Measurements from ENCODE around the gene MYOD1. TPM values are rescaled to one million over a fixed set of nuclear protein-coding genes. Genes with fewer than 3 reads are reported as not detected.

MYOD1 gene
- total and polyA plus RNA-seq, 12 donors = not detected

DNA sequence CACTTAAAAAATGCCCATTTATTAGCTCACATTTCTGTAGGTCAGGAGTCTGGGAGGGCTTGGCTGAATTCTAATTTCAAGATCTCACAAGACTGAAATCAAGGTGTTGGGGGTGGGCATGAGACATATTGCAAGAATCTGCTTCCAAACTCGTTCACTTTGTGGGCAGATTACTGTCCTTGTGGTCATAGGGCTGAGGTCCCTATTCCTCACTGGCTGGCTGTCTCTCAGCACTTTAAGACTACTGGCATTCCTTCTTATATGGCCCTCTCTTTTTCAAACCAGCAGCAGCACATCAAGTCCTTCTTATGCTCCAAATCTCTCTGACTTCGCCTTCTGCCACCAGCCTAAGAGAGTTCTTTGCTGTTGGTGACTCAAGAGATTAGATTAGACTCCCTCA, 27.8 kb upstream of the MYOD1 start:
- Histone ChIP-seq H3K27me3 (peaks cover 21% of the 10 kb centered on the region), H3K27ac (no peak overlapping the region), H3K36me3 (replicated peaks in 1 of 2) (no peaks in the 10 kb centered on the region), H3K9me3 (replicated peaks in 1 of 3) (no peaks in the 10 kb centered on the region), H3K4me1 (replicated peaks in 1 of 2) (no peaks in the 10 kb centered on the region), H3K4me3 (no peak overlapping the region)
- no peak for DNase-seq
- intact Hi-C loops (cut with DNase I) = no loop called here
- TF ChIP-seq POLR2A (IDR thresholded peaks at IDR 0.05) = no peak
- WGBS, 4 donors = 33 to 60% (median 49%) methylated on average over 2 of the region's 2 CpGs

- H3K4me1 ChIP-seq (replicated peaks in 1 of 2) = no peaks in the 10 kb centered on the region
- WGBS, 4 donors = 55 to 64% (median 58%) methylated on average over 9 to 10 of the region's 10 CpGs
These were observed 27.4 kb upstream of the MYOD1 start for GRCh38 chr11:17691976-17692375.

GRCh38 chr11:17692931-17693330, 26.4 kb upstream of the MYOD1 start:
- Histone ChIP-seq H3K4me3 (no peak overlapping the region), H3K27ac (no peak overlapping the region), H3K27me3 (peaks cover 28% of the 10 kb centered on the region), H3K36me3 (replicated peaks in 1 of 2) (no peaks in the 10 kb centered on the region), H3K4me1 (replicated peaks in 1 of 2) (no peaks in the 10 kb centered on the region), H3K9me3 (replicated peaks in 1 of 3) (no peaks in the 10 kb centered on the region)
- no peak for DNase-seq
- TF ChIP-seq, protein P1, sequence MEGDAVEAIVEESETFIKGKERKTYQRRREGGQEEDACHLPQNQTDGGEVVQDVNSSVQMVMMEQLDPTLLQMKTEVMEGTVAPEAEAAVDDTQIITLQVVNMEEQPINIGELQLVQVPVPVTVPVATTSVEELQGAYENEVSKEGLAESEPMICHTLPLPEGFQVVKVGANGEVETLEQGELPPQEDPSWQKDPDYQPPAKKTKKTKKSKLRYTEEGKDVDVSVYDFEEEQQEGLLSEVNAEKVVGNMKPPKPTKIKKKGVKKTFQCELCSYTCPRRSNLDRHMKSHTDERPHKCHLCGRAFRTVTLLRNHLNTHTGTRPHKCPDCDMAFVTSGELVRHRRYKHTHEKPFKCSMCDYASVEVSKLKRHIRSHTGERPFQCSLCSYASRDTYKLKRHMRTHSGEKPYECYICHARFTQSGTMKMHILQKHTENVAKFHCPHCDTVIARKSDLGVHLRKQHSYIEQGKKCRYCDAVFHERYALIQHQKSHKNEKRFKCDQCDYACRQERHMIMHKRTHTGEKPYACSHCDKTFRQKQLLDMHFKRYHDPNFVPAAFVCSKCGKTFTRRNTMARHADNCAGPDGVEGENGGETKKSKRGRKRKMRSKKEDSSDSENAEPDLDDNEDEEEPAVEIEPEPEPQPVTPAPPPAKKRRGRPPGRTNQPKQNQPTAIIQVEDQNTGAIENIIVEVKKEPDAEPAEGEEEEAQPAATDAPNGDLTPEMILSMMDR (IDR thresholded peaks at IDR 0.05) = no peak
- no peak for TF ChIP-seq POLR2A (IDR thresholded peaks at IDR 0.05)
- 60 to 69% (median 65%) methylated on average over 7 of the region's 7 CpGs for WGBS, 4 donors
- intact Hi-C loops (cut with DNase I) = no loop called here

More at GRCh38 chr11:17691976-17692375, 27.4 kb upstream of the MYOD1 start:
- H3K4me3 ChIP-seq = no peak overlapping the region
- no peak for DNase-seq
- no peak for TF ChIP-seq POLR2A (IDR thresholded peaks at IDR 0.05)
- TF ChIP-seq, protein P1 (IDR thresholded peaks at IDR 0.05) = no peak
- no peak overlapping the region for H3K27ac ChIP-seq
- no peaks in the 10 kb centered on the region for H3K9me3 ChIP-seq (replicated peaks in 1 of 3)
- peaks cover 25% of the 10 kb centered on the region for H3K27me3 ChIP-seq
- intact Hi-C loops (cut with DNase I) = no loop called here
- H3K36me3 ChIP-seq (replicated peaks in 1 of 2) = no peaks in the 10 kb centered on the region

- H3K4me1 ChIP-seq (replicated peaks in 1 of 2) = no peaks in the 10 kb centered on the region
- intact Hi-C loops (cut with DNase I) = no loop called here
- H3K27me3 ChIP-seq = peaks cover 28% of the 10 kb centered on the region
- no peaks in the 10 kb centered on the region for H3K36me3 ChIP-seq (replicated peaks in 1 of 2)
- TF ChIP-seq, protein P1 (IDR thresholded peaks at IDR 0.05) = no peak
- TF ChIP-seq POLR2A (IDR thresholded peaks at IDR 0.05) = no peak
- DNase-seq = no peak
- no peak overlapping the region for H3K27ac ChIP-seq
- 67 to 72% (median 70%) methylated on average over 4 of the region's 4 CpGs for WGBS, 4 donors
- no peaks in the 10 kb centered on the region for H3K9me3 ChIP-seq (replicated peaks in 1 of 3)
- H3K4me3 ChIP-seq = no peak overlapping the region
These were observed 25.8 kb upstream of the MYOD1 start for GRCh38 chr11:17693531-17693930.

DNA sequence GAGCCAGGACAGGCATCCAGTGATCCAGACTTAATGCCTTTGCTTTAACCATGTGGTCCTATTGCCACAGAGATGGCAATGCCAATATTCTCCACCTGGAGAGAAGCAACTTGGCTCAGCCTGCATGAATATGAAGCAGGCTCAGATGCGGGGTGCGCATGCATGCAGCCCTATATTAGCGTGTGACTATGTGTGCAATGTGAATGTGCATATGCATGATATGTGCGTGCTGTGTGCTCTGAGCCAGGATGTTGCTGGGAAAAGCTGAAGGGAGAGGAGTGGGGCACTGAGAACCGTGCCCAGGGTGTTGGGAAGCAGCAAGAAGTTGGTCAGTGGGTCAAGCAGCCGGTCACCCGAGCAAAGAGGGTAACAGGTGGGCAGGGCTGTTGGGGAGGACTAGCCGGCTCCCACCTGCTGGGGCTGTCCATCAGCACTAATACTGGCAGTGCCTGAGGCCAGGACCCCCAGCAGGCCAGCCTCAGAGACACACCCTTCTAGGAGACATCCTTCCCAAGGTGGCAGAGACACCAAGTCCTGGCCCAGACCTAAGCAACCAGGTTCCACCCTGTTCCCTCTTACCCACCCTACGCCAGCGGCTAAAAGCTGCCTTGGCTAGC, 24.8 kb upstream of the MYOD1 start:
- TF ChIP-seq POLR2A (IDR thresholded peaks at IDR 0.05) = no peak
- TF ChIP-seq, protein P1 (IDR thresholded peaks at IDR 0.05) = no peak
- Histone ChIP-seq H3K4me1 (replicated peaks in 1 of 2) (no peaks in the 10 kb centered on the region), H3K36me3 (replicated peaks in 1 of 2) (no peaks in the 10 kb centered on the region), H3K4me3 (no peak overlapping the region), H3K9me3 (replicated peaks in 1 of 3) (no peaks in the 10 kb centered on the region), H3K27ac (no peak overlapping the region), H3K27me3 (peaks cover 28% of the 10 kb centered on the region)
- DNase-seq = no peak
- intact Hi-C loops (cut with DNase I) = no loop called here
- WGBS, 4 donors = 81 to 90% (median 87%) methylated on average over 10 of the region's 10 CpGs

All from adrenal gland (tissue), 12 donors.